ENCODE measurements around the gene CALHM6.
A peak's percentile ranks its signal among the peaks of the same experiment; 100 is the strongest.

CALHM6 gene

DNA sequence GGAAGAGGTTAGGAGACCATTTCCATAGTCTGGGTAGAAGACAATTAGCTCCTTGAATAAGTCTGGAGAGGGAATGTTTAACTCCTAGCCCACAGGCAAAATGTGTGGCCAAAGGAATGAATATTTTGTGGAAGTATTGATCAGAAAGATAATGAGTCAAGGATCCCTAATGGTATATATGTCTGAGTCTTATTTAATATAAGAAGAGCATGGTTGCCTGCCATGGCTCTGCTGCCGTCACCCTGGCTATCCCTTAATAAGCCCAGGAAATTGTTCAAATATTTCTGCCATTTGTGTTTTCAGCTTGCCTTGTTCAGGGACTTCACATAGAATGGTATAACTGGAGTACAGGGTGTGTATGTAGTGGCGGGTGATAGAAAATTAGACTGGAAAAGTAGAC lies 18.1 kb upstream of the CALHM6 start:
- DNase-seq (ENCODE audit: insufficient read length, low spot score): no peak
- TF ChIP-seq POU2F2 (IDR thresholded peaks at IDR 0.05; ENCODE audit: low read depth, low read length) (no peak), POLR2AphosphoS5 (IDR thresholded peaks at IDR 0.05; ENCODE audit: low read depth, low read length) (no peak), POLR2A (IDR thresholded peaks at IDR 0.05; ENCODE audit: low read depth, low read length) (no peak), PAX5 (IDR thresholded peaks at IDR 0.05; ENCODE audit: insufficient read depth, low read length, severe bottlenecking) (no peak), SPI1 (IDR thresholded peaks at IDR 0.05; ENCODE audit: low read depth, low read length) (no peak), TAF1 (IDR thresholded peaks at IDR 0.05; ENCODE audit: low read depth, low read length) (no peak)
- no peak for FAIRE-seq

DNA sequence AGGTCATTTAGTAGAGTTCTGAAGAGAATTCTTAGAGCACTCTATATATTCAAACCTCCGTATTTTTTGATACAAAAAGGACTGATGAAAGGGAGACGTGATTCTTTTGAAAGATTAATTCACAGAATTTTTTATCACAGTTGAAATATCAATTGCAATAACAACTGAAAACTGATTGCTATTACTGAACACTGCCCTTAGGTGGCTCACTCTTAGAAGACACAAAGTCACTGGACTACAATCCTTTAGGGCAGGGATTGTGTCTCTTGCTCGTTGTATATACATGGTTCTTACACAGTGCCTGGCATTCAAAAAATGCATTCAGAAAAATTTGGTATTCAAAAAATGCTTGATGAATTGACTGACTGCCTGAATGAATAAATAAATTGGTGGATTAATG lies 17.1 kb upstream of the CALHM6 start:
- FAIRE-seq: peak; percentile 84
- TF ChIP-seq POU2F2 (IDR thresholded peaks at IDR 0.05; ENCODE audit: low read depth, low read length): no peak
- no peak for TF ChIP-seq SPI1 (IDR thresholded peaks at IDR 0.05; ENCODE audit: low read depth, low read length)
- TF ChIP-seq PAX5 (IDR thresholded peaks at IDR 0.05; ENCODE audit: insufficient read depth, low read length, severe bottlenecking): no peak
- TF ChIP-seq POLR2A (IDR thresholded peaks at IDR 0.05; ENCODE audit: low read depth, low read length): no peak
- no peak for TF ChIP-seq POLR2AphosphoS5 (IDR thresholded peaks at IDR 0.05; ENCODE audit: low read depth, low read length)
- no peak for TF ChIP-seq TAF1 (IDR thresholded peaks at IDR 0.05; ENCODE audit: low read depth, low read length)
- DNase-seq (ENCODE audit: insufficient read length, low spot score): no peak

DNA sequence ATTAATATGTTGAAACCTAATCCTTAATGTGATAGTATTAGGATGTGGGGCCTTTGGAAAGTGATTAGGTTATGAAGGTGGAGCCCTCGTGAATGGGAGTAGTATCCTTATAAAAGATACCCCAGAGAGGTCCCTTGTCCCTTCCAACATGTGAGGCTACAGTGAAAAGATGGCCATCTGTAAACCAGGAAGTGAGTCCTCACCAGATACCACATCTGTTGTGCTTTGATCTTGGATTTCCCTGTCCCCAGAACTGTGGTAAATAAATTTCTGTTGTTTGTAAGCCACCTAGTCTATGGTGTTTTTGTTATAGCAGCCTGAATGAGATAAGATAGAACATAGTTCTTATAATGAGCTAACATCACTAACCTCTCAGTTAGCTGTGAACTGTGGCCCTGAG lies 16.6 kb upstream of the CALHM6 start:
- DNase-seq (ENCODE audit: insufficient read length, low spot score) (no peak), FAIRE-seq (peak; percentile 63)
- TF ChIP-seq TAF1 (IDR thresholded peaks at IDR 0.05; ENCODE audit: low read depth, low read length) (no peak), SPI1 (IDR thresholded peaks at IDR 0.05; ENCODE audit: low read depth, low read length) (peak; percentile 19; the same call in 1 of the 2 replicates), PAX5 (IDR thresholded peaks at IDR 0.05; ENCODE audit: insufficient read depth, low read length, severe bottlenecking) (no peak), POLR2AphosphoS5 (IDR thresholded peaks at IDR 0.05; ENCODE audit: low read depth, low read length) (no peak), POU2F2 (IDR thresholded peaks at IDR 0.05; ENCODE audit: low read depth, low read length) (no peak), POLR2A (IDR thresholded peaks at IDR 0.05; ENCODE audit: low read depth, low read length) (no peak)

DNA sequence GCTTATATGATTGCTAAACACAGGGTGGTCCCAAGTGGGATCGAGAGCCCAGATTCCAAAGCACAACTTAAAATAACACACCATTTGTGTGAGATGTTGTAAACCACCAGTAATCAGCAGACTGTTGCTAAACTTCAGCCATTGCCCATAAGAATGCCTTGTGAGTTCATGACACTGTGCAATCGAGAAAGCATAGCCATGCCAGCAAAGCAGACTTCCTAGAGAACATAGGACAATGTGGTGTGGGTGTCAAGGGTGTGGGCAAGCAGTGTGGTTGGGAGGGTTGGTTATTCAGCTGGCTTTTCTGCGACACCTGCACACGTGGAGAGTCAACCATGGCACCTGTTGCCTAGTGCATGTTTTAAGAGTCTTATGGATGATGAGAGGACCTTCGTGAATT lies 16.1 kb upstream of the CALHM6 start:
- DNase-seq (ENCODE audit: insufficient read length, low spot score): no peak
- TF ChIP-seq PAX5 (IDR thresholded peaks at IDR 0.05; ENCODE audit: insufficient read depth, low read length, severe bottlenecking): no peak
- TF ChIP-seq TAF1 (IDR thresholded peaks at IDR 0.05; ENCODE audit: low read depth, low read length): no peak
- TF ChIP-seq POLR2AphosphoS5 (IDR thresholded peaks at IDR 0.05; ENCODE audit: low read depth, low read length): no peak
- no peak for TF ChIP-seq SPI1 (IDR thresholded peaks at IDR 0.05; ENCODE audit: low read depth, low read length)
- FAIRE-seq: no peak

DNA sequence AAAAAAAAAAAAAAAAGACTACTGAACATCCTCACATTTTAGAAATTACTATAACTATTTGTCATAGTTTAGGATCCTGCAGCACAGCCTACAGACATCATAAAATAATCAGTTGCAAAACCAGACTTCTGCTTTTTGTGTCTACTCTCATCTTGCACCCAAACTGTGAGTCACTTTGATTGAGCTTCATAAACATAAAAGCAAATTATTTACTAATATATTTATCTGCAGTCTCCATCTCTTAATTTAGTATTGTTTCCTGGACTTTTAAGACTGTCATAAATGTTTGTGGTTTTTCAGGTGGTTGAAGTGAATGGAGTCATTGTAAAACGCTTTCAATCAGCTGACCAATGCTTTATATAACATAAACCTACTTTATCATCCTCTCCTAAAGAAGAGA lies 14.8 kb upstream of the CALHM6 start:
- no peak for DNase-seq (ENCODE audit: insufficient read length, low spot score)
- no peak for FAIRE-seq
- TF ChIP-seq SPI1 (IDR thresholded peaks at IDR 0.05; ENCODE audit: low read depth, low read length) (peak; percentile 77), TAF1 (IDR thresholded peaks at IDR 0.05; ENCODE audit: low read depth, low read length) (no peak)

DNA sequence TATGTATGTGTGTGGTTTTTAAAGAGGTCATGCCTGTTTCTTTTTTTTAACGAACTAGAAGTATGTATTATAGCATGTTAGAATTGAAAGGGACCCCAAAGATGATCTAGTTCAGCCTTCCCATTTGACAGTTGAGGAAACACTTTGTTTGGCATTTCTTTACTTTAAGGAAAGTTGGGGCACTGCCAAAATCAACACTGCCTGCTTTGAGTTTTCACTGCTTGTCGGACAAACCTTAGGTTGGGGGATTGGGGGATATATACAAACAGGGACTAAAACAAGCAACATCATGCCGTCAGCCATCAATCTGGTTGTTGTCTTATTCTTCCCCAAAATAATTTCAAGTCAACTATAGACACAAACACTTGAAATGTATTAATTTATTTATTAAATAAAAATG lies 14.1 kb upstream of the CALHM6 start:
- no peak for DNase-seq (ENCODE audit: insufficient read length, low spot score)
- no peak for TF ChIP-seq TAF1 (IDR thresholded peaks at IDR 0.05; ENCODE audit: low read depth, low read length)
- no peak for TF ChIP-seq SPI1 (IDR thresholded peaks at IDR 0.05; ENCODE audit: low read depth, low read length)
- no peak for TF ChIP-seq POLR2A (IDR thresholded peaks at IDR 0.05; ENCODE audit: low read depth, low read length)
- no peak for TF ChIP-seq PAX5 (IDR thresholded peaks at IDR 0.05; ENCODE audit: insufficient read depth, low read length, severe bottlenecking)
- no peak for TF ChIP-seq POLR2AphosphoS5 (IDR thresholded peaks at IDR 0.05; ENCODE audit: low read depth, low read length)
- TF ChIP-seq POU2F2 (IDR thresholded peaks at IDR 0.05; ENCODE audit: low read depth, low read length): no peak
- no peak for FAIRE-seq

DNA sequence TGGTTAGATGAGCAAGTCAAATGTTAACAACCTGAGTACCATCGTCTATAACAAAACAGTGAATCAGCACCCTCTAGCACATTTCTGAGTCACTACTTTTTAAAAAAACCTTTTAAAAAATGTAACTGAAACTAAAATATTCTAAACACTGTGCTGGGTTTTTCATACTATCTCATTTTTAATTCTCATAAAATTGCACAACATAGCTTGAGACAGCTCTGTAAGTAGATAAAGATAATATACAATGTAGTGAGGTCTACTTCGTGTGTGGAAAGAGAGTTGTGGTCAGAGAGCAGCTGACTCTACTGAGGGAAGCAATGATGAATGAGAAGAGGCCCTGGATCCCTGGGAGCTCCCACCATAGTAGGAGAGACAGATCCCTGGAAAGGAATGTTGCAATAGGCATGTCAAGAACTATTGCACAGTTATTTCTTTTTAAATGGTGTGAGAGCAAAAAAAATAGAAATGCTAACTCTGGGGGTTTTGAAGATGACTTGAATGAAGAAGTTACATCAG lies 13.6 kb upstream of the CALHM6 start:
- TF ChIP-seq POU2F2 (IDR thresholded peaks at IDR 0.05; ENCODE audit: low read depth, low read length) (no peak), POLR2AphosphoS5 (IDR thresholded peaks at IDR 0.05; ENCODE audit: low read depth, low read length) (no peak), SPI1 (IDR thresholded peaks at IDR 0.05; ENCODE audit: low read depth, low read length) (no peak), PAX5 (IDR thresholded peaks at IDR 0.05; ENCODE audit: insufficient read depth, low read length, severe bottlenecking) (no peak), TAF1 (IDR thresholded peaks at IDR 0.05; ENCODE audit: low read depth, low read length) (no peak), POLR2A (IDR thresholded peaks at IDR 0.05; ENCODE audit: low read depth, low read length) (no peak)
- FAIRE-seq: no peak
- no peak for DNase-seq (ENCODE audit: insufficient read length, low spot score)

DNA sequence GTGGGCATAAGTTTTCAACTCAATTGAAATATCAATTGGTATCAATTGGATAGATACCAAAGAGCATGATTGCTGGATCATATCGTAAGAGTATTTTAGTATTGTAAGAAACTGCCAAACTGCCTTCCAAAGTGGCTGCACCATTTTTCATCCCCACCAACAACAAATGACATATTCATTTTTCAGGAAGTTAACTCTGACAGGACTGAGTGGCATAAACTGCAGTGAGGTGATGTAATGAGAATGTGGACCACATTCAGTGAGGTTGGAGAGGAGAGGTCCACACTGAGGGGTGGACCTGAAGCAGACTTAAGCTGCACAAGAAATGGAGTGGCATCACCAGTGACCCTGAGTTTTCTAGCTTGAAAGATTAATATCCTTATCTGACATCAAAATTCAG lies 11.6 kb upstream of the CALHM6 start:
- FAIRE-seq (peak; percentile 5), DNase-seq (ENCODE audit: insufficient read length, low spot score) (no peak)
- TF ChIP-seq PAX5 (IDR thresholded peaks at IDR 0.05; ENCODE audit: insufficient read depth, low read length, severe bottlenecking): no peak
- no peak for TF ChIP-seq POLR2A (IDR thresholded peaks at IDR 0.05; ENCODE audit: low read depth, low read length)
- no peak for TF ChIP-seq SPI1 (IDR thresholded peaks at IDR 0.05; ENCODE audit: low read depth, low read length)
- TF ChIP-seq POLR2AphosphoS5 (IDR thresholded peaks at IDR 0.05; ENCODE audit: low read depth, low read length): no peak
- no peak for TF ChIP-seq POU2F2 (IDR thresholded peaks at IDR 0.05; ENCODE audit: low read depth, low read length)
- no peak for TF ChIP-seq TAF1 (IDR thresholded peaks at IDR 0.05; ENCODE audit: low read depth, low read length)

DNA sequence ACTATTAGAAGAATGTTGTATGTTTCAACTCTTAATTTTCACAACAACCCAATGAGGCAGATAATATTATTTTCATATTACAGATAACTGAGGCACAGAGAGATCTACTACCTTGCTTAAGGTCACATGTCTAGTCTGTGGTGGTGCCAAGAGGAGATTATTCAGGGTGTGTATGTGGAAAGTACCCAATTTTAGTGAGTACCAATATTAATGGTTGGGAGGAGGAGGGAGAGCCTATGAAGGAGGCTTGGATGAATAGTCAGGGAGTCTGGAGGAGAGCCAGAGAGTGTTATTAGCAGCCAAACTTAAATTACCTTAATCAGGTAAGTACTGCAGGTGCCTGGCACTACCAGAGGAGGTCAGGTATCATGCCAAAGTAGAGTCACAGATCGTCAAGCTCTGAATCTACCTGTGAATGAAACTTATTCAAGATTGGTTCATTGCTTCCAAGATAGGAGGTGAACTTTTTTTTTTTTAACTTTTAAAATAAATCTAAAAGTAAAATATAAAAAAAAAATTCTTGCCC lies 10.9 kb upstream of the CALHM6 start:
- TF ChIP-seq POU2F2 (IDR thresholded peaks at IDR 0.05; ENCODE audit: low read depth, low read length): no peak
- TF ChIP-seq POLR2A (IDR thresholded peaks at IDR 0.05; ENCODE audit: low read depth, low read length): no peak
- TF ChIP-seq POLR2AphosphoS5 (IDR thresholded peaks at IDR 0.05; ENCODE audit: low read depth, low read length): no peak
- no peak for TF ChIP-seq TAF1 (IDR thresholded peaks at IDR 0.05; ENCODE audit: low read depth, low read length)
- no peak for TF ChIP-seq PAX5 (IDR thresholded peaks at IDR 0.05; ENCODE audit: insufficient read depth, low read length, severe bottlenecking)
- no peak for TF ChIP-seq SPI1 (IDR thresholded peaks at IDR 0.05; ENCODE audit: low read depth, low read length)
- FAIRE-seq (peak; percentile 74), DNase-seq (ENCODE audit: insufficient read length, low spot score) (no peak)

All from GM12891 (cell line).